HepG2 (cell line): ENCODE data around the gene ZNF526. TPM values are rescaled to one million over a fixed set of nuclear protein-coding genes. Genes with fewer than 3 reads are reported as not detected.

Experiments used
- ATAC-seq: fragments of 200-7000 bp; cut with Tn5 transposase; 3 replicates; pipeline ENCODE4 v1.9.1; 2020; ENCODE audit warnings: mild to moderate bottlenecking, moderate library complexity
- BruUV-seq: library from RNA; stranded (reverse); fragments of 400-500 nt; replicated peaks from 2 replicates; lab custom pipeline; 2021; lab: Mats Ljungman, UMichigan
- CTCF ChIA-PET: fragments of 300-600 bp; formaldehyde crosslinking; extraction: SDS; loops from one replicate; lab custom pipeline; 2021; ENCODE audit warnings: low total read pairs, inconsistent platforms, low intra/inter-chr PET ratio; lab: Yijun Ruan, JAX
- POLR2A ChIA-PET: fragments of 350-600 bp; sonication (Branson Sonifier 250); formaldehyde crosslinking; loops from one replicate; lab custom pipeline; 2020; ENCODE audit warnings: antibody characterized with exemption, inconsistent platforms; lab: Yijun Ruan, JAX
- DNase-seq: peaks from one replicate; pipeline ENCODE4 v3.0.0-alpha.2; 2015; ENCODE audit warnings: low spot score
- FAIRE-seq: peaks from 3 replicates; lab custom pipeline; 2011; peaks lifted over from hg19 to GRCh38; lab: Jason Lieb, UNC
- H2AFZ ChIP-seq: one replicate; pipeline ENCODE4 v1.6.1; 2011; ENCODE audit warnings: low read length, inconsistent platforms
- H3K27ac ChIP-seq: fragments of 300-600 bp; 3 replicates; pipeline ENCODE4 v1.8.0; 2011; ENCODE audit warnings: mixed run types, mild to moderate bottlenecking, mixed read lengths, low read length, inconsistent platforms; ENCODE audit not compliant: insufficient read depth; ENCODE audit errors: extremely low read length
- H3K27me3 ChIP-seq, 2 experiments: fragments of 200-600 bp in 1 of 2; 2 replicates in 1 of 2; 3 replicates in 1 of 2; pipeline versions ENCODE4 v1.6.0 to v1.8.0; 2011; ENCODE audit warnings: low read length in 2 of 2, mild to moderate bottlenecking in 2 of 2, moderate library complexity in 2 of 2, inconsistent platforms in 1 of 2; ENCODE audit not compliant: insufficient read depth in 2 of 2, control insufficient read depth in 1 of 2
- H3K36me3 ChIP-seq, 2 experiments: fragments of 200-600 bp in 1 of 2; replicated peaks in 1 of 2; 2 replicates in 1 of 2; 3 replicates in 1 of 2; pipeline versions ENCODE4 v1.5.1 to v1.8.0; 2011; ENCODE audit warnings: low read length in 2 of 2, inconsistent platforms in 1 of 2; ENCODE audit not compliant: insufficient read depth in 2 of 2, control insufficient read depth in 1 of 2
- H3K4me1 ChIP-seq: 2 replicates; pipeline ENCODE4 v1.5.1; 2012; ENCODE audit warnings: low read length, inconsistent platforms; ENCODE audit not compliant: insufficient read depth
- H3K4me2 ChIP-seq: 2 replicates; pipeline ENCODE4 v1.6.0; 2011; ENCODE audit warnings: low read depth, low read length, inconsistent platforms
- H3K4me3 ChIP-seq, 3 experiments: fragments of 200-600 bp in 1 of 3; sonication (generic), shearing (Covaris generic) in 1 of 3; replicated peaks in 1 of 3; 2 replicates each; pipeline ENCODE4 v1.5.1; 2011 to 2016; ENCODE audit warnings: low read length in 3 of 3, inconsistent platforms in 2 of 3, low read depth in 2 of 3, mild to moderate bottlenecking in 2 of 3, control low read depth in 1 of 3, mixed read lengths in 1 of 3; ENCODE audit not compliant: insufficient read depth in 1 of 3
- H3K79me2 ChIP-seq: one replicate; pipeline ENCODE4 v1.6.1; 2011; ENCODE audit warnings: low read length, inconsistent platforms; ENCODE audit not compliant: insufficient read depth
- H3K9ac ChIP-seq: 2 replicates; pipeline ENCODE4 v1.6.0; 2011; ENCODE audit warnings: mild to moderate bottlenecking, low read depth, low read length, inconsistent platforms; ENCODE audit not compliant: insufficient read depth
- H3K9me3 ChIP-seq: 2 replicates; pipeline ENCODE4 v1.5.1; 2012; ENCODE audit warnings: mild to moderate bottlenecking, low read length
- H4K20me1 ChIP-seq: 2 replicates; pipeline ENCODE4 v1.6.0; 2011; ENCODE audit warnings: inconsistent platforms, mild to moderate bottlenecking, low read length, moderate library complexity; ENCODE audit not compliant: insufficient read depth
- CREM ChIP-seq, 2 experiments: sonication (generic) in 1 of 2; formaldehyde crosslinking in 1 of 2; IDR thresholded peaks; 2 replicates each; pipeline versions ENCODE4 v1.4.0 to v1.6.1; 2016 to 2020; ENCODE audit warnings: antibody characterized with exemption in 1 of 2, mild to moderate bottlenecking in 1 of 2, missing genetic modification reagents in 1 of 2
- DPF2 ChIP-seq: sonication (generic); formaldehyde crosslinking; IDR thresholded peaks from 2 replicates; pipeline ENCODE4 v1.4.0; 2020; ENCODE audit warnings: mild to moderate bottlenecking, low read depth, missing genetic modification reagents, borderline replicate concordance
- DR1 ChIP-seq: sonication (generic); formaldehyde crosslinking; IDR thresholded peaks from 2 replicates; pipeline ENCODE4 v1.8.0; 2021; ENCODE audit warnings: mild to moderate bottlenecking, missing genetic modification reagents, inconsistent platforms
- ELF3 ChIP-seq: IDR thresholded peaks from 2 replicates; pipeline ENCODE4 v1.6.1; 2016; ENCODE audit warnings: missing genetic modification reagents, missing compliant biosample characterization
- FOXA3 ChIP-seq: IDR thresholded peaks from 2 replicates; pipeline ENCODE4 v1.6.1; 2016; ENCODE audit warnings: missing genetic modification reagents, missing compliant biosample characterization
- GATAD1 ChIP-seq: IDR thresholded peaks from 2 replicates; pipeline ENCODE4 v1.6.1; 2016; ENCODE audit warnings: missing genetic modification reagents, missing compliant biosample characterization
- HCFC1 ChIP-seq: fragments of 150-350 bp; IDR thresholded peaks from 2 replicates; pipeline ENCODE4 v1.6.1; 2014; ENCODE audit warnings: low read depth, low read length
- HNRNPH1 ChIP-seq: fragments of 200-400 bp; formaldehyde crosslinking; optimal IDR thresholded peaks from 2 replicates; pipeline ENCODE3; 2017; ENCODE audit warnings: mild to moderate bottlenecking, low read depth, low read length
- POLR2AphosphoS5 ChIP-seq: IDR thresholded peaks from 2 replicates; pipeline ENCODE4 v1.6.1; 2012; ENCODE audit warnings: low read depth, low read length
- TAF15 ChIP-seq: fragments of 200-400 bp; formaldehyde crosslinking; IDR thresholded peaks from one replicate; pipeline ENCODE4 v1.6.1; 2018; ENCODE audit warnings: mild to moderate bottlenecking, low read depth, low read length; ENCODE audit not compliant: poor library complexity, severe bottlenecking
- TOPORS ChIP-seq: sonication (generic); formaldehyde crosslinking; IDR thresholded peaks from 2 replicates; pipeline ENCODE4 v1.8.0; 2023; ENCODE audit warnings: mild to moderate bottlenecking, missing genetic modification reagents
- U2AF1 ChIP-seq: fragments of 200-400 bp; formaldehyde crosslinking; optimal IDR thresholded peaks from 2 replicates; pipeline ENCODE3; 2017; ENCODE audit warnings: mild to moderate bottlenecking, low read depth, low read length
- ZNF30 ChIP-seq: sonication (generic); formaldehyde crosslinking; IDR thresholded peaks from 2 replicates; pipeline ENCODE4 v1.5.0; 2020; ENCODE audit warnings: mild to moderate bottlenecking, missing genetic modification reagents
- WGBS: methylation state at CpG from one replicate; pipeline ENCODE4 v1.1.6; 2017; ENCODE audit warnings: low lambda C conversion rate; 5-methylcytosine and 5-hydroxymethylcytosine counted together
- in situ Hi-C: cut with HindIII; loops from 2 replicates; pipeline ENCODE4 v1.10.0; 2017; ENCODE audit warnings: low pct_unique_long_range_greater_than_20kb; ENCODE audit not compliant: extremely low pct_ligation_motif_present
- intact Hi-C: fragments of 100-400 bp; cut with micrococcal nuclease; formaldehyde crosslinking; loops from one replicate; pipeline ENCODE4 v1.10.0; 2022; ENCODE audit not compliant: unreplicated experiment
- polyA plus RNA-seq, 8 experiments: library from polyadenylated mRNA; depleted of rRNA in 3 of 8; stranded (reverse) in 7 of 8; unstranded in 1 of 8; fragments of >200 nt; fragmentation: Illumina TruSeq in 4 of 8; extraction: Trizol in 4 of 8; gene quantifications; 2 replicates each; pipeline versions ENCODE4 v1.2.1 to v1.2.3, GENCODE V29; 2011 to 2016; ENCODE audit warnings: low read depth in 4 of 8, missing spikeins in 1 of 8, mixed read lengths in 1 of 8; ENCODE audit not compliant: insufficient read depth in 1 of 8
- total RNA-seq, 5 experiments: library from RNA; depleted of rRNA; stranded (reverse); fragments of >200 nt; fragmentation: Illumina TruSeq; extraction: Trizol; gene quantifications; 2 replicates each; pipeline ENCODE4 v1.2.3, GENCODE V29; 2016; ENCODE audit warnings: low read depth in 1 of 5
- TF ChIP-seq, protein P1 (sequence below): sonication (generic); formaldehyde crosslinking; conservative IDR thresholded peaks from 2 replicates; pipeline ENCODE4 v1.8.0; 2022; ENCODE audit warnings: missing genetic modification reagents
- TF ChIP-seq, protein P2 (sequence below): sonication (generic); formaldehyde crosslinking; IDR thresholded peaks from 2 replicates; pipeline ENCODE4 v1.9.0; 2022; ENCODE audit warnings: missing genetic modification reagents, mild to moderate bottlenecking, borderline replicate concordance
- TF ChIP-seq, protein P3 (sequence below): sonication (generic); formaldehyde crosslinking; IDR thresholded peaks from 2 replicates; pipeline ENCODE4 v1.5.1; 2020; ENCODE audit warnings: mild to moderate bottlenecking, missing genetic modification reagents, borderline replicate concordance

Gene ZNF526
- total and polyA plus RNA-seq, 2 of the 13 experiments (the other 11 are each of a cell fraction or from before 2014, with no cell fraction given): 3.3 to 8.4 TPM

DNA sequence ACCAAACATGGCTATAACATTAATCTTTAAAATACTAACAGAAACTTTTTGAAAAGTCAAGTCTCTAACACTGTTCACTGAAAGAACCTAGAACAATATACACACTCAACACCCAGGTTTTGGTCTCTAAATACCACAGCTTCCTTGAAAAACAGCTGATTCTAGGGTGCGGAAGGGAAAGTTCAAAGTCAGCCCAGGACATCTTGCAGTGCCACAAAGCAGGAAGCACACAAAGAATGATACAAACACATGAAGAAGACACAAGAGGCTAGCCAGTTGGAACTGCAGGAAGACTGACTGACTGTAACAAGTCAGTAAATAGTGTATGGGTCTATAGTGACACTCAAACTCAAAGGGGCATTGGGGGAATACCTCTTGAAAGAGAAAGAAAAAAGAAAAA, 7.2 kb upstream of the ZNF526 start:
- no peak for DNase-seq
- TF ChIP-seq DR1 (CRISPR knock-in tag) (no peak), FOXA3 (CRISPR knock-in tag) (no peak), GATAD1 (CRISPR knock-in tag) (no peak), CREM (IDR thresholded peaks at IDR 0.05) (no peak), CREM (CRISPR knock-in tag; IDR thresholded peaks at IDR 0.05) (no peak), HNRNPH1 (no peak), DPF2 (CRISPR knock-in tag) (no peak), POLR2AphosphoS5 (no peak), HCFC1 (no peak), ZNF30 (CRISPR knock-in tag) (no peak), ELF3 (CRISPR knock-in tag) (no peak), TOPORS (no peak), TAF15 (no peak), U2AF1 (no peak)
- TF ChIP-seq, protein P1, sequence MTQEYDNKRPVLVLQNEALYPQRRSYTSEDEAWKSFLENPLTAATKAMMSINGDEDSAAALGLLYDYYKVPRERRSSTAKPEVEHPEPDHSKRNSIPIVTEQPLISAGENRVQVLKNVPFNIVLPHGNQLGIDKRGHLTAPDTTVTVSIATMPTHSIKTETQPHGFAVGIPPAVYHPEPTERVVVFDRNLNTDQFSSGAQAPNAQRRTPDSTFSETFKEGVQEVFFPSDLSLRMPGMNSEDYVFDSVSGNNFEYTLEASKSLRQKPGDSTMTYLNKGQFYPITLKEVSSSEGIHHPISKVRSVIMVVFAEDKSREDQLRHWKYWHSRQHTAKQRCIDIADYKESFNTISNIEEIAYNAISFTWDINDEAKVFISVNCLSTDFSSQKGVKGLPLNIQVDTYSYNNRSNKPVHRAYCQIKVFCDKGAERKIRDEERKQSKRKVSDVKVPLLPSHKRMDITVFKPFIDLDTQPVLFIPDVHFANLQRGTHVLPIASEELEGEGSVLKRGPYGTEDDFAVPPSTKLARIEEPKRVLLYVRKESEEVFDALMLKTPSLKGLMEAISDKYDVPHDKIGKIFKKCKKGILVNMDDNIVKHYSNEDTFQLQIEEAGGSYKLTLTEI (CRISPR knock-in tag): no peak
- TF ChIP-seq, protein P2, sequence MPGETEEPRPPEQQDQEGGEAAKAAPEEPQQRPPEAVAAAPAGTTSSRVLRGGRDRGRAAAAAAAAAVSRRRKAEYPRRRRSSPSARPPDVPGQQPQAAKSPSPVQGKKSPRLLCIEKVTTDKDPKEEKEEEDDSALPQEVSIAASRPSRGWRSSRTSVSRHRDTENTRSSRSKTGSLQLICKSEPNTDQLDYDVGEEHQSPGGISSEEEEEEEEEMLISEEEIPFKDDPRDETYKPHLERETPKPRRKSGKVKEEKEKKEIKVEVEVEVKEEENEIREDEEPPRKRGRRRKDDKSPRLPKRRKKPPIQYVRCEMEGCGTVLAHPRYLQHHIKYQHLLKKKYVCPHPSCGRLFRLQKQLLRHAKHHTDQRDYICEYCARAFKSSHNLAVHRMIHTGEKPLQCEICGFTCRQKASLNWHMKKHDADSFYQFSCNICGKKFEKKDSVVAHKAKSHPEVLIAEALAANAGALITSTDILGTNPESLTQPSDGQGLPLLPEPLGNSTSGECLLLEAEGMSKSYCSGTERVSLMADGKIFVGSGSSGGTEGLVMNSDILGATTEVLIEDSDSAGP: no peak
- TF ChIP-seq, protein P3, sequence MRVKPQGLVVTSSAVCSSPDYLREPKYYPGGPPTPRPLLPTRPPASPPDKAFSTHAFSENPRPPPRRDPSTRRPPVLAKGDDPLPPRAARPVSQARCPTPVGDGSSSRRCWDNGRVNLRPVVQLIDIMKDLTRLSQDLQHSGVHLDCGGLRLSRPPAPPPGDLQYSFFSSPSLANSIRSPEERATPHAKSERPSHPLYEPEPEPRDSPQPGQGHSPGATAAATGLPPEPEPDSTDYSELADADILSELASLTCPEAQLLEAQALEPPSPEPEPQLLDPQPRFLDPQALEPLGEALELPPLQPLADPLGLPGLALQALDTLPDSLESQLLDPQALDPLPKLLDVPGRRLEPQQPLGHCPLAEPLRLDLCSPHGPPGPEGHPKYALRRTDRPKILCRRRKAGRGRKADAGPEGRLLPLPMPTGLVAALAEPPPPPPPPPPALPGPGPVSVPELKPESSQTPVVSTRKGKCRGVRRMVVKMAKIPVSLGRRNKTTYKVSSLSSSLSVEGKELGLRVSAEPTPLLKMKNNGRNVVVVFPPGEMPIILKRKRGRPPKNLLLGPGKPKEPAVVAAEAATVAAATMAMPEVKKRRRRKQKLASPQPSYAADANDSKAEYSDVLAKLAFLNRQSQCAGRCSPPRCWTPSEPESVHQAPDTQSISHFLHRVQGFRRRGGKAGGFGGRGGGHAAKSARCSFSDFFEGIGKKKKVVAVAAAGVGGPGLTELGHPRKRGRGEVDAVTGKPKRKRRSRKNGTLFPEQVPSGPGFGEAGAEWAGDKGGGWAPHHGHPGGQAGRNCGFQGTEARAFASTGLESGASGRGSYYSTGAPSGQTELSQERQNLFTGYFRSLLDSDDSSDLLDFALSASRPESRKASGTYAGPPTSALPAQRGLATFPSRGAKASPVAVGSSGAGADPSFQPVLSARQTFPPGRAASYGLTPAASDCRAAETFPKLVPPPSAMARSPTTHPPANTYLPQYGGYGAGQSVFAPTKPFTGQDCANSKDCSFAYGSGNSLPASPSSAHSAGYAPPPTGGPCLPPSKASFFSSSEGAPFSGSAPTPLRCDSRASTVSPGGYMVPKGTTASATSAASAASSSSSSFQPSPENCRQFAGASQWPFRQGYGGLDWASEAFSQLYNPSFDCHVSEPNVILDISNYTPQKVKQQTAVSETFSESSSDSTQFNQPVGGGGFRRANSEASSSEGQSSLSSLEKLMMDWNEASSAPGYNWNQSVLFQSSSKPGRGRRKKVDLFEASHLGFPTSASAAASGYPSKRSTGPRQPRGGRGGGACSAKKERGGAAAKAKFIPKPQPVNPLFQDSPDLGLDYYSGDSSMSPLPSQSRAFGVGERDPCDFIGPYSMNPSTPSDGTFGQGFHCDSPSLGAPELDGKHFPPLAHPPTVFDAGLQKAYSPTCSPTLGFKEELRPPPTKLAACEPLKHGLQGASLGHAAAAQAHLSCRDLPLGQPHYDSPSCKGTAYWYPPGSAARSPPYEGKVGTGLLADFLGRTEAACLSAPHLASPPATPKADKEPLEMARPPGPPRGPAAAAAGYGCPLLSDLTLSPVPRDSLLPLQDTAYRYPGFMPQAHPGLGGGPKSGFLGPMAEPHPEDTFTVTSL (CRISPR knock-in tag): no peak

More for the DNA sequence above, 7.2 kb upstream of the ZNF526 start:
- Histone ChIP-seq H2AFZ (no peak overlapping the region), H3K27ac (no peak overlapping the region), H4K20me1 (peaks cover 23% of the 10 kb centered on the region), H3K36me3 (peaks cover 23 to 49% of the 10 kb centered on the region in 2 experiments), H3K9me3 (no peaks in the 10 kb centered on the region), H3K27me3 (no peaks in the 10 kb centered on the region; a peak in 1 of 5 replicates), H3K79me2 (peaks cover 53% of the 10 kb centered on the region), H3K9ac (no peak overlapping the region), H3K4me1 (peaks cover 39% of the 10 kb centered on the region), H3K4me2 (no peak overlapping the region), H3K4me3 (no peak overlapping the region)
- BruUV-seq: no TSS peak
- intact Hi-C loops: no loop called here
- WGBS: 89% methylated on average over 1 of the region's 1 CpG
- ATAC-seq: no peak
- no peak for FAIRE-seq
- in situ Hi-C loops: no loop called here
- POLR2A ChIA-PET: no interaction called here
- CTCF ChIA-PET: no interaction called here
